Pulmonary artery endothelial cell (primary cell): ENCODE results near the gene GRAMD4. TPM values are rescaled to one million over a fixed set of nuclear protein-coding genes. Genes with fewer than 3 reads are reported as not detected.
A peak's percentile ranks its signal among the peaks of the same experiment; 100 is the strongest.

Experiments used
- DNase-seq: peaks from one replicate; pipeline ENCODE4 v3.0.0-alpha.2; 2011; ENCODE audit warnings: low read depth, low spot score
- total RNA-seq: library from RNA; depleted of rRNA; stranded (reverse); fragments of >200 nt; gene quantifications from 2 replicates; pipeline ENCODE4 v1.2.3, GENCODE V29; 2014

GRAMD4 gene, protein sequence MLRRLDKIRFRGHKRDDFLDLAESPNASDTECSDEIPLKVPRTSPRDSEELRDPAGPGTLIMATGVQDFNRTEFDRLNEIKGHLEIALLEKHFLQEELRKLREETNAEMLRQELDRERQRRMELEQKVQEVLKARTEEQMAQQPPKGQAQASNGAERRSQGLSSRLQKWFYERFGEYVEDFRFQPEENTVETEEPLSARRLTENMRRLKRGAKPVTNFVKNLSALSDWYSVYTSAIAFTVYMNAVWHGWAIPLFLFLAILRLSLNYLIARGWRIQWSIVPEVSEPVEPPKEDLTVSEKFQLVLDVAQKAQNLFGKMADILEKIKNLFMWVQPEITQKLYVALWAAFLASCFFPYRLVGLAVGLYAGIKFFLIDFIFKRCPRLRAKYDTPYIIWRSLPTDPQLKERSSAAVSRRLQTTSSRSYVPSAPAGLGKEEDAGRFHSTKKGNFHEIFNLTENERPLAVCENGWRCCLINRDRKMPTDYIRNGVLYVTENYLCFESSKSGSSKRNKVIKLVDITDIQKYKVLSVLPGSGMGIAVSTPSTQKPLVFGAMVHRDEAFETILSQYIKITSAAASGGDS
- total RNA-seq = 21.0 and 21.3 TPM in 2 replicates

DNA sequence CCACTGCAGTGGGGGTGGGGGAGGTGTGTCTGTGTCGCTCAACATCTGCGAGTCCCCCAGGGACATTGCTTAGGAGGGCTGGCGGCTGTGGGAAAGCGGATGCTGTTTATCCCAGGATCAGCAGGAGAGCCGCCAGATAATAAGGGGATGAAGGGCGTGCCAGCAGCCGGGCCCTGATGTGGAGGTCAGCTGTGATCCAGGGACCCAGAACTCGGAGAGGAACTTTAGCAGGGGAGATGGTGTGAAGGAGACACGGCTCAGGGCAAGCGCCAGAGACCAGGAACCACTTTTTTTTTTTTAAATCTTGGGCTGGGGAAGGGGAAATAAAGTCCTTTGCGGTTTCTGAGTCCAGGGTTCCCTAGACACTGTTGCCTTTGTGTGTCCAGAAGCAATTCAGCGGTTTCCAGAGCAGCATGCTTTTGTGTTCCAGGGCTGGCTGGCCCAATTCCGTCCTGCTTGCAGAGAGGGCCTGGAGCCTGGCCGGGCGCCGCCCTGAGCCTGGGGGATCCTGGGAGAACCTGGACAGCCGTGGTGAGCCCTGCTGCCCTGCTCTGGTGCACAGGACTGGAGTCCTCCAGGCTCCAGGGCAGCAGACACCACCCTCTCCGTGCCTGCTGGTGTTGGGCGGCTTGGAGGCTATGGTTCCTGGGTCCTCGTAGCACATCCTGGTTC lies at the start of gene GRAMD4:
Gene GRAMD4 (plus strand): TSS at position 557 of the 672 bp plus-strand sequence. CDS start 6,414 bp downstream, outside the sequence.
- no peak for DNase-seq

DNA sequence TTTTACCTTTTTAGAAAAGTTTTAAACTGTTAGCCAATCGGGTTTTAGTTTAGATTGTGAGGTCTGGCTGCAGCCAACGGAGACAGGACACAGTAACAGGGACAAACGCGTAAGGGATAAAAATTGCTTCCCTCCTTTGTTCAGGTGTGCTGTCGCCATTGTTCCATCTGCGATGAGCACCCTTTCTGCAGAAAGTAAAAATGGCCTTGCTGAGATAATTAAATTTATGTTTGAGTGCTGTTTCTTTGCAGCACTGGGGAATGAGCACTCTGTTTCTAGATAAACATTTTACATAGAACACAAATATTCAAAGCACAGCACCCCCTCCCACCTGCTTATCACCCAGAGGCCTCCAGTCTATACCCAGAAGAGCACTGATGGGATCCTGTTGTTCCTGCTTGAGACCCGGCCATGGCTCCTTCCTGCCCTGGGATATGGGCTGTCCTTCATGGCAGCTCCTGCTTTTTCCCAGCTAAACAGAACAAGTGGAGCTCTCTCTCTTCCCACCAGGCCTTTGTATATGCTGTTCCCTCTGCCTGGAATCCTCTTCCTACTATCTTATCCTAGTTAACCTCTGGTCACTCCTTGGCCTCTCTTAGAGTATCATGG lies 48.4 kb upstream of the GRAMD4 start:
- DNase-seq = no peak

DNA sequence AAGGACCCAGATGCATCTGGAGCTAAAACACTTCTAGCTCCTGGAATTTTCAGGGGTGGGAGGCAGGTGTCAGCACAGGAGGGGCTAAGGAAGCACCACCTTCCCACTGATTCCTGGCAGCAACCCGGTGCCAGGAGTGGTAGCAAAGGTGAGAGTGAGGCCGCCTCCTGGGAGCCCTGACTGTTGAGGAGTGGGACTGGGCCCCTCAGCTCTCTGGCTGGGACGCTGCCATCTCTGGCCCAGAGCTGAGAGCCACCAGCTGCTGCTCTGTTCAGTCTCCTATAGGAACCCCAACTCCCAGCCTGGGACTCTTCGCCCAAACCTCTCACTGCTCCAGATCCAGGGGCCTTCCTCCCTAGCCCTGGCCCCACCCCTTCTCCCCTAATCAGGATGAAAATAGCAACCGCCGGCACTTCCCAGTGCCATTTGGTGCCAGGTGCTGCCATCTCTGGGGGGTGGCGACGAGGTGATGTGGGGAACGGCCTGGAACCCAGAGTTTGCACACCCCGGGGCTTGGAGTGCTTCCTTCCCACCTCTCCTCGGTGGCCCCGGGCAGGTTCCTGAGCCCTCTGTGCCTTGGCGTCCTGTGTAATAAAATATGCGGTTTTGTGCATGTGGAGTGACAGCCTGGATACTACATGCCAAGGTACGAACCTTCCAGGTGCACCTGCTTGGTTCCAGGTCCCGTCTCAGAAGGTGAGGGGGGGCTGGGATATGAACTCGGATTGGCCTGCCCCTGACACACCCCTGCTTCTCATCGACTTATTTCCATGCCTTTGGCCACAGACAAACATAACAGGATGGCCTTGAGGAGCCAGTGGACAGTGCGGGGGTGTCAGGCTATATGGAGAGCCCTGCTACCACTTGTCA lies 47.0 kb upstream of the GRAMD4 start:
- no peak for DNase-seq

DNA sequence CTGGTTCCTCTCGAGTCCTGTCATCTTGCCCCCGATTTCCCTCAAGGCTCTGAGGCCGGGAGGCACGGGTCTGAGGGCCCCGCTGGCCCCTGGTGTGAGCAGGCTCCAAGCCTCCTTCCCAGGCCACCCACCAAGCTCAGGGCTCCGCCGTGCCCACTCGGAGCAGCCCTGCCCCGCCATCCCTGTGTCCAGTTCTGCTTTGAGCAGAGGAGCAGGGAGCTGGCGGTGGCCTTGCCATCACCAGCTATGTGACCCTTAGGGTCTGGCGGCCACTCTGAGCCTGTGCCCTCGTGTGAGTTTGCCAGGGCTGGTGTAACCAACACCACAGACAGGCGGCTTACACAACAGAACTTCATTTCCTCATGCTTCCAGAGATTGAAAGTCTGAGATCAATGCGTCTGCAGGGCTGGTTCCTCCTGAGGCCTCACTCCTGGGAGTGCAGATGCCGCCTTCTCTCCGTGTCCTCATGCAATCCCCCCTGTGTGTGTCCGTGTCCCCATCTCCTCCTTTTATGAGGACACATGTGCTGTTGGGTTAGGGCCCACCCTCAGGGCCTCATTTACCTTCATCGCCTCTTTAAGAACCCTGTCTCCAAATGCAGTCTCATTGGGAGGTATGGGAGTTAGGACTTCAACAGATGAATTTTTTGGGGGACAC lies 46.3 kb upstream of the GRAMD4 start:
- DNase-seq = no peak

DNA sequence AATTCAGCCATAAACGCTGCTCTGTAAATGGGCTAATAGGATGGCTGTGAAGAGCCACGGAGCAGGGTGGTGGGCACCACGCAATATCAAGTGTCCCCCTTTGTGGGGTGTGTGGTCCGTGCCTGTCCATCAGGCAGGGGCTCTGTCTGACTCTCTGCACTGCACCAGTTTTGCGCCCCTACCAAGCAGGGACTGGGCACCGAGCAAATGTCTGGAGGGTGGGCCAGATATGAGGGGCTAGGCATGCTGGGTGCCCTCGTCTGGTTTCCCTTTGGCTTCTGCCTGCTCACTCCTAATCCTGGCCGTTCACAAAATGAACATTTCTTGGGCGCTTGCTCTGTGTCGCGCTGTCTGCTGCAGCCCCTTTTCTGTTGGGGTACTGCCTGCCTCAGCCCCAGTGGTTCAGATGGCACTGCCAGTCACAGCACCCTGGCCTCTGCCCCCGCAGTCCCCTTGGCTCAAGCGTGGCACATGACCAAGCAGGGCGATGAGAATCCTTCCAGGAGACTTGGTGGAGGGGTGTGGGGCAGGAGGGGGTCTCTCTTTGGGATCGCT lies 45.7 kb upstream of the GRAMD4 start:
- no peak for DNase-seq

DNA sequence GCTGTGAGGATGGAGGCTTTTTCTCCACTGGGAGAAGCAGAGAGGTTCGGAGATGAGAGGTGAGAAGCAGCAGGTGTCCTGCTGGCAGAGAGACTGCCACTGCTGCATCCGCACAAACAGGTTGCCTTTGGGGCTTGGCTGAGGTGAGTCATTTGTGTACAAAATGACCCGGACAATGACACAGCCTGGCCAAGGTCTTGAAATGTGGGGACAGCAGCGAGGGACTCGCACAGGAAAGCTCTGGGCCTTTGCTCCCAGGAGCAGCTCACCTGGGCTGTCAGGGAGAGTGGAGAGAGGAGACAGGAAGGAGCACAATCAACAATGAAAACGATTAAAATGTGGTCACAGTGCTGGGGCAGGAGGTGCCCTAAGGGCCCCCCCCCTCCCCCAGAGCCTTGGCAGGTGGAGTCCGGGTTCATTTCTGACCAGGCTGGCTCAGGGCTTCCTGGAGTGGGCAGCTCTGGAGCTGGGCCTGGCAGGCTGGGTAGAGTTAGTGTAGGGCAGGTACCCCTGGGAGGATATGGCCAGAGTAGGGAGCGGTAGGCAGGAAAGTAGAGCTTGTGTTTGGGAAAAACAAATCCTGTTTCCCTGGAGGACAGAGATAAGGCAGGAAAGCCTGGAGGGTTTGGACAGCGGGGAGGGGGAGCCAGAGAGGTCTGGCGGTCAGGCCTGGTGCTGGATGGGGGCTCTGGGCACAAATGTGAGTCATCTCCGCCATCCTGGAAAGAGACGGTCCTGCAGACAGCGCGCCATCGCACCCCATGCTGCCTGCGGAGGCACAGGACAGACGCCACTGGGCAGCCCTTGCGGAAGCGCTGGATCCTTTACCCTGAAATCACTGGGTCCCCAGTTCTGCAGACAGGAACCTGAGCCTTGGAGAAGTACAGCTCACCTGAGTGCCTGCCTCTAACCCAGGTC lies 44.9 kb upstream of the GRAMD4 start:
- DNase-seq = peak; percentile 33

DNA sequence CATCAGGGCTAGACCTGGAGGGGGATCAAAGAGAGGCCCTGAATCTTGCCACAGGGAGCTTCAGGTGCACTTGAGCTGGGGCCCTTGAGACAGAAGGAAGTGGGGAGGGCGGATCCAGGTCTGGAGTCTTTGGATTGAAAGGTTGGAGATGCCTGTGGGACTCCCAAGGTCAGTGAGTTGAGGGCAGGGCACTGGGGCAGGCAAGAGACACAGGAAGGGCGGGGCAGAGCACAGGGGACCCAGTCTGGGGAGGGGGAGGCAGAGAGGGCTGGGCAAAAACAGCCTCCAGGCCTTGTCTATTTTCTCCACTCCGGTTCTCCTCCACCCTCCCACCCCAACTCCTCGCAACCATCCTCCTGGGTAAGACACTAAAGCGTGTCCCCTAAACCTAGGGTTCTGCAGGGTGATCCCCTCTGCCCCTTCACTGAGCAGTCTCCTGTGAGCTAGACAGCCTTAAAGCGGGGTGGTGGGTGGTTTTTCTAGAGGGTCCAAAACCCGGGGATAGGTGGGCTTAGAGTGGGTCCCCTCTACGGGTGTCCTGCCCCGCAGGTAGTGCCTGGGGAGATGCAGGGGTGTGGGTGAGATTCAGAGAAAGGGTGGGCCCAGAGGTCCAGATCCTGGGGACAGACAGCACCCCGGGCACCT lies 44.2 kb upstream of the GRAMD4 start:
- no peak for DNase-seq

DNA sequence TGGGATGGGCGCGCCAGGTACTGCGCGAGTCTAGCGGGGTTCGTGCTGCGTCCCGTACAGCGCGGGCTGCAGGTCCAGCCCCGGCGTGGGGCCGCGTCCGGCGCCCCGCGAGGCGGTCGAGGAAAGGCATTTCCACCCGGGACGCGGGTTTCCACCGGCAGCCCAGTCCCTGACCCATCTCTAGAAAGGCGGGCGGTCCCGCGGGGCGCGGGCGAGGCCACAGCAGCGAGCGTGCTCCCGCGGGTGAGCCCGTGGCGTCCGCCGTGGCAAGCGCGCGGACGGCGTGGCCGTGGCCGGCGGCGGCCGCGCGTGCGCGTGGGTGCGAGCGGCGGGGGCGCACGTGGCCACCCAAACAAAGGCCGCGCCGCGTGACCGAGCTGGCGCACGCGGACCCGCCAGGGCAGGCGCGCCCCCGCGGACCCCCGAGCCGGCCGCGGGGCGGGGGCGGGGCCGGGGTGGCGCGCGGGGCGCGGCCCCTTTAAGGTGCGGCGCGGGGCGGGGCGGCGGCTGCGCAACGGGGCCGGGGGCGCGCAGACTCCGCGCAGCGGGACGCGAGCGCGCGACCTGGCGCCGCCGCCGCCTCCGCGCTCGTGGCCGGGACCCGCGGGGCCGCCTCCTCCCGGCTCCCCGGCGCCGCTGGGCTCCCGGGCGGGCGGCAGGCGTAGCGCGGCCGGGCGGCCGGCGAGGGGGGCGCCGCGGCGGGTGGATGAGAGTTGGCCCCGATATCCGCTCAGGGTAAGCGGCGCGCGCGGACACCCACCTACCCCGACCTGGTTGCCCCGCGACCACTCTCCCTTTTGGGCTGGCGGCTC lies 43.4 kb upstream of the GRAMD4 start:
- DNase-seq = no peak

DNA sequence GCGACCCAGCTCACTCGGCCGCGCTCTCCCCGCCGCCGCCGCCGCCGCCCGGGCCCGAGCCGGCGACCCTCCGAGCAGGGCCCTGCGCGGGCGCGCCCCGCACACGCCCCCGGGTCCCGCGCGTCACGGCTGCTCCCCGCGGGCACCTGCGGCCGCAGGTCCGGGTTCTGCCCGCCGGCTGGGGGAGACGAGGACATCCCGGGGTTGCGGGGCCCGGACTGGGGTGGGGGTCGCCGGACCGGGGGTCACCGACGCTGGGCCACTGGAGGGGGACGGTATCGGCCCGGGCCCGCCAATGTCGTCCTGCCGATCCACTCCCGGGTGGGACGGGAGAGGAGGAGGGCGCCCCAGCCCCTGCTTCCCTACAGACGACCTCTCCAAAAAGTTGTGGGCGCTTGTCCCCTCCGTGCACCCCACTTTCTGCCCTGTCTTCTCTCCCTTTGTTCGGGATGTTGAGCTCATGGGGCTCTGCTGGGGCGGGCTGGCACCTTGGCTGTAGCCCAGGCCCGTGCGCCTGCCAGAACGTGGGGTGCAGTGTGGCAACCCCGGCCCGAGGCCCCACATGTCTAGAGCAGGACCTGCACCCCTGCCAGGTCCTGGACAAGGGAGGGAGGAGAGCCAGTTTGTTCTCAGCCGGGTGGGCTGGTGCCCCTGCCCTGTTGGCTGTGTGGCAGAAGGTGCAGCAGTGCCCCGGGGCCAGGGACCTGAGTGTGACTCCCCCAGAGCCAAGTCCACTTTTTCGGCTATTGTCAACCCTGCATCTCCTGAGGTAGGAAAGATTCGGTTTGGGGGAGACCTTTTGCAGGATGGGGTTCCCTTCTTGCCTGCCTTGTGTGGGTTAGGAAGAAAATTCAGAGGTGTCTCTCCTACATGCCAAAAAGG lies 42.6 kb upstream of the GRAMD4 start:
- no peak for DNase-seq

DNA sequence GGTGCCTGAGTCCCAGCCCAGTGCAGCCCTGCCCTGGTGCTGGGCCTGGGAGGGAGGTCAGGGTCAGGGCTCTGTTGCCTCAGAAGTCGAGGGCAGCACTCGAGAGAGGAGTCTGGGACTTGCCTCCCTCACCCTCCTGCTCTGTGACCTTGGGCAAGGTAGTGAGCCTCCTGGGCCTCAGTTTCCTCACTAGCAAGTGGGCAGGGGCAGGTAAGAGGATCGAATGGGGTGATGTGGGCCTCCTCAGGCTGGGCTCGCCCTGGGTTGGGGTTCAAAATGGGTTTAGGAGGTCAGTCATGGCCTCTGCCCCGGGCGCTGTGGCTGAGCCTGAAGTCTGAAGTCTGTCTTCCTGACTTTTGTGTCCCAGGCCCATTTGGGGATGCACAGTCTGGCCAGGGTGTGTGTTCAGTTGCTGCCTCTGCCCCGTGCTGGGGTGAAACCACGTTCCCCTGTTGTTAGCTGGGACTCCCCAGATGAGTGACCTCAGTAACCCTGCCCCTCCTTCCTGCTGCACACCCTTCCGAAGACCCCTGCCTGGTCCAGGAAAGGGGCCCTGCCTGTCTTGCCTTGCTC lies 41.8 kb upstream of the GRAMD4 start:
- no peak for DNase-seq

DNA sequence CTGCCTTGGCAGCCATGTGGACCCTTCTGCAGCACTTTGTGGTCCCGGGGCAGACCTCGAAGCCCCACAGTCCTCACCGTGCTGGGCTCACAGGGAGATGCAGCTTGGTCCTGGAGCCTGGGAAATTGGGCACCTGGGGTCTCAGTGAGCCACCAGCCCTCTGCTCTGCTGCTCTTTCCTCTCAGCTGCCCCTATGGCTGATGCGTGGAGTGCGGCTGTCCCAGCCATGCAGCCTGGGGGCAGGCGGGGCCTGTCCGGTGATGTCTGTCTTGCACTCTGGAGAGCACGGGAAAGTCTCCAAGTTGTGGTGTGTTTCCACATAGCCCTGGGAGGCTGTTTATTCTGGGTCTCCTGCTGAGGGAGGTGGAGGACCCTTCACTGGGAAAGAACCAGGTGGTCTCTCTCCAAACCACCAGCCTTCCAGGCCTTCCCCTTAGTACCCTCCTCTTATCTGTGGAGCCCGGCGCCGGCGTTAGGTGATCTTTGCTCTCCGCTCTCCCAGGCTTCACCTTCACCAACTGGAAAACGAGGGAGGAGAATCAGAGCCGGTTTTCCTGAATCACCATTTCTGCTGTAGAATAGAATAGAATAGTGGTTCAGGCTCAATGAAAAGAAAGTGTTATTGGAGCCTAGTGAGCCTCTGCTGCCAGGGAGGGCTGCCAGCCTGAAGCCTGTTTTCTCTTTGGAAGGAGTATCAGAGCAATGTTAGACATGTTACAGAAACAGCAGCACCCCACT lies 41.2 kb upstream of the GRAMD4 start:
- DNase-seq = no peak

DNA sequence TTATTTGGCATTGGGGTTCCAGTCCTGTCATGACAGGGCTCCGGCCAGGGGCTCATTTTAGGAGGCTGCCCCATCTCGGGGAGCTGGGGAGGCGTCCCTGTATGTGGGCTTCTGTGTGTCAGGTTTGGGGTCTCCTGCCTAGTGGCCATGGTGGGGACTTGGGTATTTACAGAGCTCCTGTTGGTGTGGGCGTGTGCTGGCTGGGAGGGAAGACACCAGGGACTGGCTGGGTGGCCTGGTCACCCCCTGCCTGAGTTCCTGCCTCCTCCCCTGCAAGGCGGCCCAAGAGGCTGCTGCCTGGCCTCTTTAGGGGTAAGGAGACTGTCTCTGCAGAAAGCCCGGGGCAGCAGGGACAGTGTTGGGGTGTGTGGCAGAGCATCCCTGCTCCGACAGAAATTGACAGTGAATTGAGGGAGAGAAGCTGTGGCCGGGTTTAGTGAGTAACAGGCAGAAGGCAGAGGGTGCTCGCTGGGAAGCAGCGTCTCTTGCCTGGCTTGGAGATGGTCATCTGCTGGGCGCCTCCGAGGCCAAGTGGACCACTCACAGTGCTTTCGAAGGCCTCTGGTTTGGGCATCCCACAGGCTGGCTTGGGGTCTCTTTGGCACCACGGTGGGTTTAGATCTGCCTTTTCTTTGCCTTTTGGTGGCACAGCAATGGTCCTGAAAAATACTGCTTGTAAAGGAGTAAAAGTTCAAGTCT lies 40.3 kb upstream of the GRAMD4 start:
- no peak for DNase-seq

DNA sequence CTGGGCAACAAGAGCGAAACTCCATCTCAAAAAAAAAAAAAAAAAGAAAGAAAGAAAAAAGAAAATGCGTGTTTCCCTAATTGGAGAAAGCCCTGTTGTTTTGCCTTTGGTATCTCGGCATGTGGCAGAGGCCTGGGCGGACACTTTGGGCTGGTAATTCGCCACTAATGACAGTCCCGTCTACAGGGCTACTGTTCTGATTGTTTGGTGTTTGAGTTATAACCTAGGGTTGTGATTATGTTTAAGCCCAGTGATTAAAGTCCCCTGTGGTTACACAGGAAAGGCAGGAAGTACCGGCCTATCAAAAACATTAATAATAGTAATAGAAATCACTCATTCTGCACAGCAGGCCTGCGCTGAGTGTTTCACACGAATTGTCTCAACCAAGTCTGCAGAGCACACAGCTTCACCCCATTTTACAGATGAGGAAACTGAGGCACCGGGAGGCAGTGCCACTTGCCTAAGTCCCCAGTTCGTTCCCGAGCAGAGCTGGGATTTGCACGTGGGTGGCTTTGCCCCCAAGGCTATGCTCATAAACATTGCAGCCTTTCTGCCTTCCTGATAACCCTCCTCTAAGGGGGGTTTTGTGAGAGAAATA lies 39.1 kb upstream of the GRAMD4 start:
- DNase-seq = no peak

DNA sequence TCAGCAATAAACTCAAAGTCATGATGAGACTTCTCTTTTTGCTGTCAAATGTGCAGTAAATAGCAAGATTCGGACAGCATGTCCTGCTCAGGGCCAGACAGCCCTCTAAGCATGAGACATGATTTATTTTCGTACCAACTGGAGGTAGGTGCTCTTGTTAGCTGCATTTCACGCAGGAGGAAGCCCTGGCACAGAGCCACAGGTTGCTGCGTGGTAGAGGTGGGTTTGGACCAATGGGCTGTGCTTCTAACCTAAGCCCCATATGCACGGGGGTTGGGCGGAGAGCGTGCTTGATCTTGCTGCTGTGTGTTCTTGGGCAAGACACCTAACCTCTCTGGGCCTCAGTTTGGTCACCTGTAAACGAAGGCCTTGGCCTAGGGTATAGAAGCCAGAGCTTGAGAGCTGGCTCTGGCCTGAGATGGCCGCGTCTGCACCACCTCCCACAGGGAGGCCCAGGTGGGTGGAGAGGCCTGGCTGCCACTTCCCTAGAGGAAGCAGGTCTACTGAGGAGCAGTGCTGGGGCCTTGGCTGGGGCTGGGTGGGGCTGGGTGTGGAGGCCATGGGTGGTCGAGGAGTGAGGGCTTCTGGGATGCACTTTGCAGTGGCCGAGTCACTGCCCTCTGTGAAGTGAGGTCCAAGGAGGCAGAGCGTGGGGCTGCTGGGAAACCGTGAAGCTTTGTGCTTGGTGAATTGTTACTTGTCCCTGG lies 38.5 kb upstream of the GRAMD4 start:
- no peak for DNase-seq
